HG02938 (cell line): ENCODE measurements around the gene ABTB2.
"Not testable (repeated sequence)": the region's sequence is repeated elsewhere in the genome, so short reads cannot be mapped to it uniquely, and the experiment has no call there.

Experiments
- ATAC-seq: cut with Tn5 transposase; IDR thresholded peaks from one replicate; pipeline ENCODE4 v1.9.1; 2021; ENCODE audit warnings: mild to moderate bottlenecking, moderate library complexity; ENCODE audit not compliant: unreplicated experiment

Gene ABTB2

GRCh38 chr11:34219279-34219678, 138.5 kb downstream of the ABTB2 start:
- no peak for ATAC-seq

GRCh38 chr11:34218756-34219155, 139.1 kb downstream of the ABTB2 start:
- ATAC-seq = not testable (repeated sequence)

GRCh38 chr11:34218067-34218466, 139.7 kb downstream of the ABTB2 start:
- no peak for ATAC-seq

GRCh38 chr11:34216706-34217105, 141.1 kb downstream of the ABTB2 start:
- no peak for ATAC-seq

- no peak for ATAC-seq
Measured at GRCh38 chr11:34215806-34216453, 141.9 kb downstream of the ABTB2 start.

- ATAC-seq = no peak
Measured at GRCh38 chr11:34214961-34215805, 142.6 kb downstream of the ABTB2 start.

- ATAC-seq = no peak
Measured at GRCh38 chr11:34213366-34213765, 144.4 kb downstream of the ABTB2 start.

- ATAC-seq = no peak
Measured at GRCh38 chr11:34212566-34212965, 145.2 kb downstream of the ABTB2 start.

- ATAC-seq = no peak
Measured at GRCh38 chr11:34209809-34210208, 148.0 kb downstream of the ABTB2 start.

GRCh38 chr11:34208266-34209135, 149.3 kb downstream of the ABTB2 start:
- no peak for ATAC-seq

GRCh38 chr11:34207487-34208180, 150.2 kb downstream of the ABTB2 start:
- no peak for ATAC-seq

- no peak for ATAC-seq
Measured at GRCh38 chr11:34206407-34207300, 151.2 kb downstream of the ABTB2 start.

- no peak for ATAC-seq
Measured at GRCh38 chr11:34205326-34206035, 152.3 kb downstream of the ABTB2 start.

GRCh38 chr11:34204396-34205279, 153.2 kb downstream of the ABTB2 start:
- ATAC-seq = no peak

GRCh38 chr11:34203377-34203871, 154.4 kb downstream of the ABTB2 start:
- no peak for ATAC-seq

GRCh38 chr11:34201129-34201528, 156.7 kb downstream of the ABTB2 start:
- no peak for ATAC-seq

- ATAC-seq = no peak
Measured at GRCh38 chr11:34199525-34199924, 158.3 kb downstream of the ABTB2 start.

GRCh38 chr11:34198523-34198922, 159.3 kb downstream of the ABTB2 start:
- no peak for ATAC-seq
